AG04449 (cell line): ENCODE measurements around the gene CARHSP1.
"Not testable (repeated sequence)": the region's sequence is repeated elsewhere in the genome, so short reads cannot be mapped to it uniquely, and the experiment has no call there.

Experiments used
- CTCF ChIA-PET: fragments of 350-600 bp; formaldehyde crosslinking; extraction: SDS; loops from one replicate; lab custom pipeline; 2021; ENCODE audit warnings: antibody characterized with exemption; lab: Yijun Ruan, JAX
- POLR2A ChIA-PET: fragments of 400-600, 350-600 bp; formaldehyde crosslinking; extraction: SDS; loops from one replicate; lab custom pipeline; 2020; ENCODE audit warnings: antibody characterized with exemption, inconsistent platforms; lab: Yijun Ruan, JAX
- DNase-seq: peaks from one replicate; pipeline ENCODE4 v3.0.0-alpha.2; 2010; ENCODE audit warnings: low read depth, low spot score
- H3K4me3 ChIP-seq: 2 replicates; pipeline ENCODE4 v1.5.1; 2011; ENCODE audit warnings: low read depth, mild to moderate bottlenecking, control low read depth, low read length
- TF ChIP-seq, protein P1 (sequence below): IDR thresholded peaks from one replicate; pipeline ENCODE4 v1.5.1; 2011; ENCODE audit warnings: mild to moderate bottlenecking, moderate library complexity, low read length, control low read depth, inconsistent platforms; ENCODE audit not compliant: insufficient read depth; ENCODE audit errors: missing control alignments

CARHSP1 gene

DNA sequence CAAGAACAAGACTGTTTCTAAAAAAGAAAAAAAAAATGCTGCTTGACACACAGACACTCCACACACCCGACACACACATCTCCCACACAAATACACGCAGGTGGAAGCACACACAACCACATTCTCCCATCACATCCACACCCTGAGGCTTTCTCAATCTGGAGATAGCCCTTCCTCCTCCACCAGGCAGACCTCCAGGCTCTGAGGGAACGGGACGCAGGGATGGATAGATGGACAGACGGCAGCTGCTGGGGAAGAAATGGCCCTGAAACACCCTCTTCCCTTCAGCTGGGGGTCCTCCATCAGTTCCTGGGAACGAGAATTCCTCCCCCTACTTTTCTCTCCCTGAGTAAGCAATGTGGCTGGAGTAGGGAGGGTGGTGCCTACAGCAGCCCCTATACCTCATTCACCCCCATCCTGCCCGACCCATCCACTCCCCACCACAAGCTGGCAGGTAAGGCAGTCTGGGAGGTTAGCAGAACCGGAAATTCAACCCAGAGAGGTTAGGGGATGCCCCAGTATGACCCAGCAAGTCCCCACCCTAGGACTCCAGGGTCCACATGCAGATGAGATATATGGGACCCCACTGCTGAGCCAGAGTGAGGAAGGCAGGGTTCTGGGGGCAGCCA lies 9.2 kb upstream of the CARHSP1 start:
- POLR2A ChIA-PET: interaction anchor here (0.9 to 1.2 kb wide), 2 partner anchors 9 to 28 kb away, joined by 5 read pairs; partner anchors contain the start of gene CARHSP1
- TF ChIP-seq, protein P1, sequence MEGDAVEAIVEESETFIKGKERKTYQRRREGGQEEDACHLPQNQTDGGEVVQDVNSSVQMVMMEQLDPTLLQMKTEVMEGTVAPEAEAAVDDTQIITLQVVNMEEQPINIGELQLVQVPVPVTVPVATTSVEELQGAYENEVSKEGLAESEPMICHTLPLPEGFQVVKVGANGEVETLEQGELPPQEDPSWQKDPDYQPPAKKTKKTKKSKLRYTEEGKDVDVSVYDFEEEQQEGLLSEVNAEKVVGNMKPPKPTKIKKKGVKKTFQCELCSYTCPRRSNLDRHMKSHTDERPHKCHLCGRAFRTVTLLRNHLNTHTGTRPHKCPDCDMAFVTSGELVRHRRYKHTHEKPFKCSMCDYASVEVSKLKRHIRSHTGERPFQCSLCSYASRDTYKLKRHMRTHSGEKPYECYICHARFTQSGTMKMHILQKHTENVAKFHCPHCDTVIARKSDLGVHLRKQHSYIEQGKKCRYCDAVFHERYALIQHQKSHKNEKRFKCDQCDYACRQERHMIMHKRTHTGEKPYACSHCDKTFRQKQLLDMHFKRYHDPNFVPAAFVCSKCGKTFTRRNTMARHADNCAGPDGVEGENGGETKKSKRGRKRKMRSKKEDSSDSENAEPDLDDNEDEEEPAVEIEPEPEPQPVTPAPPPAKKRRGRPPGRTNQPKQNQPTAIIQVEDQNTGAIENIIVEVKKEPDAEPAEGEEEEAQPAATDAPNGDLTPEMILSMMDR: no peak
- CTCF ChIA-PET: interaction anchor here (1.0 to 8.9 kb wide), 11 partner anchors 11 to 309 kb away, joined by 3 to 132 read pairs (median 30); no protein-coding TSS in a partner anchor
- DNase-seq: no peak
- no peak overlapping the region for H3K4me3 ChIP-seq

DNA sequence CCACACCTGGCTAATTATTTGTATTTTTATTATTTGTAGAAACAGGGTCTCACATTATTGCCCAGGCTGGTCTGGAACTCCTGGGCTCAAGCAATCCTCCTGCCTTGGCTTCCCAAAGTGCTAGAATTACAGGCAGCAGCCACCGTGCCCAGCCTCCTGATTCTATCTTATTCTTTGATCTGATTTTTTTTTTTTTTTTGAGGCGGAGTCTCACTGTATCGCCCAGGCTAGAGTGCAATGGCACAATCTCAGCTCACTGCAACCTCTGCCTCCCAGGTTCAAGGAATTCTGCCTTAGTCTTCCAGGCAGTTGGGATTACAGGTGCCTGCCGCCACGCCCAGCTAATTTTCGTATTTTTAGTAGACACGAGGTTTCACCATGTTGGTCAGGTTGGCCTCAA lies 6.5 kb upstream of the CARHSP1 start:
- DNase-seq, CTCF ChIA-PET, H3K4me3 ChIP-seq: not testable (repeated sequence)
- POLR2A ChIA-PET: interaction anchor here (0.7 to 1.0 kb wide), 2 partner anchors 13 to 16 kb away, joined by 3 read pairs; no protein-coding TSS in a partner anchor

DNA sequence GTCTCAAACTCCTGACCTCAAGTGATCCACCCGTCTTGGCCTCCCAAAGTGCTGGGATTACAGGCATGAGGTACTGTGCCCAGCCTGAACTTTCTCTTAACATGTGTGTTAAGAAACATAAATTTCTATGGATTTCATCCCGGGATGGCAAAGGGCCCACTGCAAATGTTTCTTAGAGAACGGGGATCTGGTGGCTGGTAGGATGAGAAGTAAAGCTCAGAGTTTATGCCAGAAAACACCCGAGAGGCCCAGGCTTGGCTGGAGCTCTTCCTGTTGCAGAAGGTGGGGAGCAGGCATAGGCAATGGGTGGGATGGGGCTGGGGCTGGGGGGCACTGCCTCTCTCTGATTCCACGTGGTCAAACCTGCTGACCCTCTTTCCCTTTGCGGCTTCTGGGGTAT lies 5.6 kb upstream of the CARHSP1 start:
- no peak for DNase-seq
- CTCF ChIA-PET: interaction anchor here (0.8 to 2.1 kb wide), 6 partner anchors 9 to 307 kb away, joined by 3 to 7 read pairs (median 3); no protein-coding TSS in a partner anchor
- TF ChIP-seq, protein P1: no peak
- no peak overlapping the region for H3K4me3 ChIP-seq
- POLR2A ChIA-PET: no interaction called here

DNA sequence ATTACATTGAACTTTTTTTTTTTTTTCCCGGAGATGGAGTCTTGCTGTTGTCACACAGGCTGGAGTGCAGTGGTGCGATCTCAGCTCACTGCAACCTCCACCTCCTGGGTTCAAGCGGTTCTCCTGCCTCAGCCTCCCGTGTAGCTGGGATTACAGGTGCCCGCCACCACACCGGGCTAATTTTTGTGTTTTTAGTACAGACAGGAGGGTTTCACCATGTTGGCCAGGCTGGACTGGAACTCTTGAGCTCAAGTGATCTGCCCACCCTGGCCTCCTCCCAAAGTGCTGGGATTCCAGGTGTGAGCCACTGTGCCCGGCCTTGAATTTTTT lies 5.0 kb upstream of the CARHSP1 start:
- H3K4me3 ChIP-seq, DNase-seq, POLR2A ChIA-PET: not testable (repeated sequence)
- CTCF ChIA-PET: interaction anchor here (0.8 to 2.1 kb wide), 7 partner anchors 9 to 307 kb away, joined by 3 to 7 read pairs (median 3); no protein-coding TSS in a partner anchor

DNA sequence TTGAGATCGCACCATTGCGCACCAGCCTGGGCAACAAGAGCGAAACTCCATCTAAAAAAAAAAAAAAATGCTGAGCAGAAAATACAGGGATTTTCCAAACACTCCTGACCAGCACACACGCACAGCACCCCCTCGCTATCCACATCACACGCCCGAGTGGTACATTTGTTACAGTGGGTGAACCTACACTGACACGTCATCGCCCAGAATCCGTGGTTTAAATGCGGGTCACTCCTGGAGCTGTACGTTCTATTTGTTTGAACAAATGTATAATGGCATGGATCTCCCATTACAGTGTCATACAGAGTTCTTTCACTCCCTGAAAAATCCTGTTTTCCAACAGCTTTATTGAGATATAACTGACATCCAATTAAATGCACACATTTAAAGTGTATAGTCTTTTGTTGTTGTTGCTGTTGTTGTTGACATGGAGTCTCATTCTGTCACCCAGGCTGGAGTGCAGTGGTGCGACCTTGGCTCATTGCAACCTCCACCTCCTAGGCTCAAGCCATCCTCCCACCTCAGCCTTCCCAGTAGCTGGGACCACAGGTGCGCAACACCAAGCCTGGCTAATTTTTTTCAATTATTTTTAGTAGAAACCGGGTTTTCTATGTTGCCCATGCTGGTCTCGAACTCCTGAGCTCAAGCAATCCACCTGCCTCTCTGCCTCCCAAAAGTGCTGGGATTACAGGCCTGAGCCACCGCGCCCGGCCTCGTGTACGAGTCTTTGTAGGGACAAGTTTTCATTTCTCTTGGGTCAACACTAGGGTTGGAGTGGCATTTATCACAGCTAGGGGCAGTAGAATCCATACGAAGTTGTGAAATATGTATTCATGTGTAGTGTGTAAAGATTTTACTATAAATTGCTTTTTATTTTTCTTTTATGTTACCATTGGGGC lies 4.4 kb upstream of the CARHSP1 start:
- TF ChIP-seq, protein P1: no peak
- ChIA-PET CTCF (interaction anchor here (0.8 to 6.2 kb wide), 5 partner anchors 7 to 20 kb away, joined by 3 to 66 read pairs (median 7); partner anchors contain the start of gene LITAFD), POLR2A (no interaction called here)
- DNase-seq: no peak
- H3K4me3 ChIP-seq: no peak overlapping the region

DNA sequence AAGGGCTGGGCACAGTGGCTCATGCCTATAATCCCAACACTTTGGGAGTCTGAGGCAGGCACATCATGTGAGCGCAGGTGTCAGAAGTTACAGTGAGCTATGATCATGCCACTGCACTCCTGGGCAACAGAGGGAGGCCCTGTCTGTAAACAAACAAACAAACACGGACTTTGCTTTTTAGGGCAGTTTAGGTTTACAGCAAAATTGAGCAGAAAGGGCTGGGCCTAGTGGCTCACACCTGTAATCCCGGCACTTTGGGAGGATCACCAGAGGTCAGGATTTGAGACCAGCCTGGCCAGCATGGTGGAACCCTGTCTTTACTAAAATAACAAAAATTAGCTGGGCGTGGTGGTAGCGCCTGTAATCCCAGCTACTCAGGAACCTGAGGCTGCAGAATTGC lies 3.3 kb upstream of the CARHSP1 start:
- ChIA-PET POLR2A (no interaction called here), CTCF (interaction anchor here (2.0 to 6.2 kb wide), 2 partner anchors 8 to 11 kb away, joined by 7 to 66 read pairs; partner anchors contain the start of gene LITAFD)
- TF ChIP-seq, protein P1: no peak
- no peak for DNase-seq
- no peak overlapping the region for H3K4me3 ChIP-seq

DNA sequence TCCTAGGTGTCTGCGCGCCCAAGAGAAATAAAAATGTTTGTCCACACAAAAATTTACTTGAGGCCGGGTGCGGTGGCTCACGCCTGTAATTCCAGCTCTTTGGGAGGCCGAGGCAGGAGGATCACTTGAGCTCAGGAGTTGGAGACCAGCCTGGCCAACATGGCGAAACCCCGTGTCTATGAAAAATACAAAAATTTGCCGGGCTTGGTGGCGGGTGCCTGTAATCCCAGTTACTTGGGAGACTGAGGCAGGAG lies 1.1 kb upstream of the CARHSP1 start:
- POLR2A ChIA-PET, H3K4me3 ChIP-seq: not testable (repeated sequence)

More for the DNA sequence above, 1.1 kb upstream of the CARHSP1 start:
- CTCF ChIA-PET: interaction anchor here (1.5 to 6.2 kb wide), 2 partner anchors 10 to 215 kb away, joined by 3 to 66 read pairs; partner anchors contain the start of gene LITAFD
- DNase-seq: not testable (repeated sequence)
